OCI-M2 (cell line): Measurements from ENCODE around the gene CBLB.

Source experiments
- DNase-seq: peaks from one replicate; lab custom pipeline; 2025; ENCODE audit not compliant: unreplicated experiment; lab: John Stamatoyannopoulos, UW

The CBLB gene

GRCh38 chr3:105847865-105848264 lies 20.9 kb downstream of the CBLB start:
- DNase-seq = no peak

GRCh38 chr3:105847452-105847851 lies 21.4 kb downstream of the CBLB start:
- no peak for DNase-seq

GRCh38 chr3:105846809-105847208 lies 22.0 kb downstream of the CBLB start:
- no peak for DNase-seq

- DNase-seq = no peak
Measured at GRCh38 chr3:105845488-105845887, 23.3 kb downstream of the CBLB start.

GRCh38 chr3:105844704-105845103 lies 24.1 kb downstream of the CBLB start:
- DNase-seq = no peak

GRCh38 chr3:105843994-105844393 lies 24.8 kb downstream of the CBLB start:
- DNase-seq = no peak

GRCh38 chr3:105842943-105843342 lies 25.9 kb downstream of the CBLB start:
- DNase-seq = no peak

- DNase-seq = no peak
Measured at GRCh38 chr3:105842449-105842848, 26.4 kb downstream of the CBLB start.

- no peak for DNase-seq
Measured at GRCh38 chr3:105837947-105838346, 30.9 kb downstream of the CBLB start.

- DNase-seq = no peak
Measured at GRCh38 chr3:105837143-105837740, 31.6 kb downstream of the CBLB start.

- no peak for DNase-seq
Measured at GRCh38 chr3:105836533-105836932, 32.3 kb downstream of the CBLB start.

- DNase-seq = no peak
Measured at GRCh38 chr3:105835606-105836005, 33.2 kb downstream of the CBLB start.

GRCh38 chr3:105834768-105835167 lies 34.0 kb downstream of the CBLB start:
- DNase-seq = no peak

GRCh38 chr3:105832644-105833043 lies 36.2 kb downstream of the CBLB start:
- DNase-seq = no peak

GRCh38 chr3:105830836-105831235 lies 38.0 kb downstream of the CBLB start:
- no peak for DNase-seq

GRCh38 chr3:105829871-105830622 lies 38.8 kb downstream of the CBLB start:
- no peak for DNase-seq

- no peak for DNase-seq
Measured at GRCh38 chr3:105829229-105829628, 39.6 kb downstream of the CBLB start.

GRCh38 chr3:105828703-105829102 lies 40.1 kb downstream of the CBLB start:
- no peak for DNase-seq

- no peak for DNase-seq
Measured at GRCh38 chr3:105827959-105828358, 40.9 kb downstream of the CBLB start.

GRCh38 chr3:105826778-105827634 lies 41.8 kb downstream of the CBLB start:
- DNase-seq = no peak

GRCh38 chr3:105824129-105824528 lies 44.7 kb downstream of the CBLB start:
- DNase-seq = no peak
